HCT116 (cell line): Measurements from ENCODE around the gene PSMG1. TPM values are rescaled to one million over a fixed set of nuclear protein-coding genes. Genes with fewer than 3 reads are reported as not detected.
"Not testable (repeated sequence)": the region's sequence is repeated elsewhere in the genome, so short reads cannot be mapped to it uniquely, and the experiment has no call there.

Experiments used
- ATAC-seq: fragments of 200-7000 bp; cut with Tn5 transposase; 2 replicates; pipeline ENCODE4 v1.9.1; 2020; ENCODE audit warnings: mild to moderate bottlenecking, moderate library complexity
- BruUV-seq: library from RNA; stranded (reverse); fragments of 400-500 nt; replicated peaks from 2 replicates; lab custom pipeline; 2021; lab: Mats Ljungman, UMichigan
- CTCF ChIA-PET: fragments of 300-600 bp; sonication (Branson Sonifier 250); formaldehyde crosslinking; loops from one replicate; lab custom pipeline; 2021; ENCODE audit warnings: antibody characterized with exemption; lab: Charles Lee
- POLR2A ChIA-PET: fragments of 300-600, 350-600 bp; sonication (Branson Sonifier 250); formaldehyde crosslinking; loops from one replicate; lab custom pipeline; 2021; ENCODE audit warnings: antibody characterized with exemption; lab: Charles Lee
- RAD21 ChIA-PET, 2 experiments: fragments of 300-600 bp; sonication (Branson Sonifier 250); formaldehyde crosslinking; loops; one replicate each; lab custom pipeline; 2023; ENCODE audit warnings: low total read pairs in 2 of 2; ENCODE audit not compliant: uncharacterized antibody in 2 of 2, unreplicated experiment in 2 of 2, low non-redundant PET in 1 of 2; lab: Charles Lee
- DNase-seq: peaks from one replicate; pipeline ENCODE4 v3.0.0-alpha.2; 2010; ENCODE audit warnings: low read depth, low spot score
- H2AFZ ChIP-seq: fragments of 200-600 bp; shearing (Covaris generic), sonication (generic); 2 replicates; pipeline ENCODE4 v1.6.1; 2017; ENCODE audit warnings: low read depth, mixed run types, mixed read lengths, antibody characterized with exemption, low read length; ENCODE audit not compliant: poor library complexity, severe bottlenecking
- H3K27ac ChIP-seq: 2 replicates; pipeline ENCODE4 v1.5.1; 2012; ENCODE audit warnings: low read depth, low read length
- H3K27me3 ChIP-seq: fragments of 200-600 bp; sonication (generic); 2 replicates; pipeline ENCODE4 v1.6.1; 2016; ENCODE audit warnings: mixed run types, low read length, mixed read lengths; ENCODE audit not compliant: insufficient read depth
- H3K36me3 ChIP-seq, 2 experiments: fragments of 200-500 bp in 1 of 2; fragments of 200-600 bp in 1 of 2; sonication (Bioruptor generic) in 1 of 2; sonication (generic) in 1 of 2; 2 replicates each; pipeline versions ENCODE4 v1.5.1 to v1.6.1; 2014 to 2016; ENCODE audit warnings: low read length in 2 of 2, inconsistent platforms in 1 of 2, mixed read lengths in 1 of 2, mixed run types in 1 of 2; ENCODE audit not compliant: insufficient read depth in 2 of 2, control insufficient read depth in 1 of 2
- H3K4me1 ChIP-seq, 2 experiments: fragments of 200-600 bp in 1 of 2; sonication (generic) in 1 of 2; 2 replicates each; pipeline versions ENCODE4 v1.5.1 to v1.6.1; 2012 to 2017; ENCODE audit warnings: low read length in 2 of 2, inconsistent platforms in 1 of 2, mild to moderate bottlenecking in 1 of 2, mixed read lengths in 1 of 2, mixed run types in 1 of 2, moderate library complexity in 1 of 2; ENCODE audit not compliant: insufficient read depth in 2 of 2, control insufficient read depth in 1 of 2
- H3K4me2 ChIP-seq: fragments of 200-600 bp; sonication (generic); 2 replicates; pipeline ENCODE4 v1.6.1; 2017; ENCODE audit warnings: mixed run types, low read length, mixed read lengths
- H3K4me3 ChIP-seq, 2 experiments: fragments of 200-600 bp in 1 of 2; sonication (generic) in 1 of 2; replicated peaks in 1 of 2; 2 replicates each; pipeline ENCODE4 v1.5.1; 2011 to 2016; ENCODE audit warnings: low read length in 2 of 2, control low read depth in 1 of 2, low read depth in 1 of 2, mild to moderate bottlenecking in 1 of 2, mixed read lengths in 1 of 2, mixed run types in 1 of 2
- H3K79me2 ChIP-seq: fragments of 200-600 bp; sonication (generic); 2 replicates; pipeline ENCODE4 v1.6.1; 2017; ENCODE audit warnings: mild to moderate bottlenecking, mixed run types, low read length, moderate library complexity, mixed read lengths; ENCODE audit not compliant: insufficient read depth
- H3K9ac ChIP-seq: fragments of 200-600 bp; sonication (generic); 2 replicates; pipeline ENCODE4 v1.6.1; 2016; ENCODE audit warnings: low read length, mixed read lengths
- H3K9me2 ChIP-seq: fragments of 200-600 bp; sonication (generic), shearing (Covaris generic); 2 replicates; pipeline ENCODE4 v1.6.1; 2017; ENCODE audit warnings: mixed run types, mild to moderate bottlenecking, moderate library complexity; ENCODE audit not compliant: insufficient read depth
- H3K9me3 ChIP-seq, 2 experiments: fragments of 200-500 bp in 1 of 2; fragments of 200-600 bp in 1 of 2; sonication (Bioruptor generic) in 1 of 2; sonication (generic) in 1 of 2; 2 replicates each; pipeline ENCODE4 v1.6.1; 2014 to 2017; ENCODE audit warnings: low read length in 2 of 2, mixed read lengths in 2 of 2, inconsistent platforms in 1 of 2, low read depth in 1 of 2, mild to moderate bottlenecking in 1 of 2, mixed run types in 1 of 2, moderate library complexity in 1 of 2; ENCODE audit not compliant: control insufficient read depth in 1 of 2, insufficient read depth in 1 of 2
- H4K20me1 ChIP-seq: fragments of 200-600 bp; sonication (generic), shearing (Covaris generic); 2 replicates; pipeline ENCODE4 v1.6.1; 2017; ENCODE audit warnings: mixed run types, mild to moderate bottlenecking, moderate library complexity; ENCODE audit not compliant: insufficient read depth
- CBX3 ChIP-seq: IDR thresholded peaks from 2 replicates; pipeline ENCODE4 v1.6.1; 2012; ENCODE audit warnings: low read depth
- CEBPB ChIP-seq: IDR thresholded peaks from 2 replicates; pipeline ENCODE4 v1.6.1; 2012; ENCODE audit warnings: low read depth
- EGR1 ChIP-seq: IDR thresholded peaks from 2 replicates; pipeline ENCODE4 v1.6.1; 2012; ENCODE audit warnings: low read depth
- ELF1 ChIP-seq: IDR thresholded peaks from 2 replicates; pipeline ENCODE4 v1.6.1; 2012; ENCODE audit warnings: low read depth, borderline replicate concordance
- EZH2 ChIP-seq: fragments of 200-600 bp; sonication (generic); IDR thresholded peaks from 2 replicates; pipeline ENCODE4 v1.6.1; 2017; ENCODE audit warnings: antibody characterized with exemption, mixed run types
- EZH2phosphoT487 ChIP-seq: fragments of 200-600 bp; IDR thresholded peaks from 2 replicates; pipeline ENCODE4 v1.6.1; 2018; ENCODE audit warnings: antibody characterized with exemption, borderline replicate concordance
- FOSL1 ChIP-seq: IDR thresholded peaks from 2 replicates; pipeline ENCODE4 v1.6.1; 2012; ENCODE audit warnings: low read depth
- JUND ChIP-seq: IDR thresholded peaks from 2 replicates; pipeline ENCODE4 v1.6.1; 2012
- POLR2A ChIP-seq: IDR thresholded peaks from 2 replicates; pipeline ENCODE4 v1.7.0; 2011; ENCODE audit warnings: borderline replicate concordance; ENCODE audit not compliant: insufficient read depth, insufficient read length; ENCODE audit errors: extremely low read depth
- POLR2AphosphoS5 ChIP-seq: IDR thresholded peaks from 2 replicates; pipeline ENCODE4 v1.6.1; 2011; ENCODE audit warnings: mild to moderate bottlenecking, low read depth, low read length, moderate library complexity
- RAD21 ChIP-seq: IDR thresholded peaks from 2 replicates; pipeline ENCODE4 v1.6.1; 2012; ENCODE audit warnings: low read depth, mild to moderate bottlenecking
- SIN3A ChIP-seq: IDR thresholded peaks from 2 replicates; pipeline ENCODE4 v1.6.1; 2012; ENCODE audit warnings: low read depth
- SRF ChIP-seq: IDR thresholded peaks from 2 replicates; pipeline ENCODE4 v1.6.1; 2012; ENCODE audit warnings: low read depth
- TCF7L2 ChIP-seq: IDR thresholded peaks from 2 replicates; pipeline ENCODE4 v1.7.0; 2011; ENCODE audit warnings: borderline replicate concordance, inconsistent platforms; ENCODE audit not compliant: insufficient read depth, insufficient read length; ENCODE audit errors: extremely low read depth
- YY1 ChIP-seq: IDR thresholded peaks from 2 replicates; pipeline ENCODE4 v1.6.1; 2011; ENCODE audit warnings: low read length, low read depth, moderate library complexity, mild to moderate bottlenecking; ENCODE audit not compliant: insufficient replicate concordance; ENCODE audit errors: extremely low read depth
- ZFX ChIP-seq: fragments of 450-650 bp; IDR thresholded peaks from 2 replicates; pipeline ENCODE4 v1.6.1; 2017
- intact Hi-C: fragments of 100-400 bp; cut with micrococcal nuclease; formaldehyde crosslinking; loops from 2 replicates; pipeline ENCODE4 v1.10.0; 2022
- total RNA-seq: library from RNA; stranded (reverse); gene quantifications from one replicate; pipeline ENCODE4 v1.2.1, GENCODE V29; 2021; ENCODE audit not compliant: unreplicated experiment
- TF ChIP-seq, protein P1 (sequence below): IDR thresholded peaks from 2 replicates; pipeline ENCODE4 v1.6.1; 2012

Gene PSMG1
- total RNA-seq, 1 experiment from 2014 or later = 83.7 TPM

DNA sequence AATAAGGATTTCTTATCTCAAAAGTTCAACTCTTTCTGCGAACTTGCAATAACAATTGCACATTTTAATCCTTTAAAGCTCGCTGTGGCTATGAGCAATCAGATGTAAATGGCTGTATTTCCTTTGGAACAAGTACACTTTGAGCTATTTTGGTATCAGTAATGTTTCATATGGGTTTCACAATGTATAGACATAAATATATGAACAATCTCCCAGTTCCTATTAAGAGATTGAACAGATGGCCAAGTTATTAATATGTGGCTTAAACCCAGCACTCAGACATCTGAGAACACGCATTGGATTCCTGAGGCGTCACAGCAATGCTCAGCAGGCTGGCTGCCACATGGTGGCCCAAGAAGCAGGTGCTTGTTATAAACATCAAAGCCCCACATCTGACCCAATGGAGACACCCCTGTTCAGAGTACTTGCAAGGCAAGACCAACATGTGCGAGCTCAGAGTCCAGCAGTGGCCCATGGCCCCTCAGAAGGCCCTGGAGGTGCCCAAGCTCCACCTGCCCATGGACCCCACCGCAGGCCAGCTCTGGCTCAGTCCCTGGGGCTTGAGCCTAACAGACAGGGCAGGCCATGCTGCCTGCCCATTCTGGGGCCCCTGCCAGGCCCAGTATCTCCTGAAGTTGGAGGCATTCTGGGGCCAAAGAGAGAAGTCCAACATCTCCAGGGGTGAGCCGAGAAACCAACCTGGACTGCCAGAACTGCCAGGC, 23.7 kb downstream of the PSMG1 start (continued):
- TF ChIP-seq CEBPB (no peak), POLR2A (no peak), POLR2AphosphoS5 (no peak)
- TF ChIP-seq, all 23 proteins: peak for 0

DNA sequence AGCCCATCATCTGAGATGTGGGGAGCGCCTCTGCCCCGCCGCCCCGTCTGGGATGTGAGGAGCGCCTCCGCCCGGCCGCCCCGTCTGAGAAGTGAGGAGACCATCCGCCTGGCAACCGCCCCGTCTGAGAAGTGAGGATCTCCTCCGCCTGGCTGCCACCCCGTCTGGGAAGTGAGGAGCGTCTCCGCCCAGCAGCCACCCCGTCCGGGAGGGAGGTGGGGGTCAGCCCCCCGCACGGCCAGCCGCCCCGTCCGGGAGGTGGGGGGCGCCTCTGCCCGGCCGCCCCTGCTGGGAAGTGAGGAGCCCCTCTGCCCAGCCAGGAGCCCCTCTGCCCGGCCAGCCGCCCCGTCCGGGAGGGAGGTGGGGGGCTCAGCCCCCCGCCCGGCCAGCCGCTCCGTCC, 26.0 kb downstream of the PSMG1 start:
- H3K4me1 ChIP-seq, H2AFZ ChIP-seq, H3K79me2 ChIP-seq, H3K27ac ChIP-seq, H3K9me3 ChIP-seq, H3K4me2 ChIP-seq, H3K27me3 ChIP-seq, CTCF ChIA-PET, RAD21 ChIA-PET, POLR2A ChIA-PET, intact Hi-C loops, ATAC-seq, H3K4me3 ChIP-seq, BruUV-seq, H3K9ac ChIP-seq, H3K36me3 ChIP-seq, H3K9me2 ChIP-seq, DNase-seq, H4K20me1 ChIP-seq: not testable (repeated sequence)

DNA sequence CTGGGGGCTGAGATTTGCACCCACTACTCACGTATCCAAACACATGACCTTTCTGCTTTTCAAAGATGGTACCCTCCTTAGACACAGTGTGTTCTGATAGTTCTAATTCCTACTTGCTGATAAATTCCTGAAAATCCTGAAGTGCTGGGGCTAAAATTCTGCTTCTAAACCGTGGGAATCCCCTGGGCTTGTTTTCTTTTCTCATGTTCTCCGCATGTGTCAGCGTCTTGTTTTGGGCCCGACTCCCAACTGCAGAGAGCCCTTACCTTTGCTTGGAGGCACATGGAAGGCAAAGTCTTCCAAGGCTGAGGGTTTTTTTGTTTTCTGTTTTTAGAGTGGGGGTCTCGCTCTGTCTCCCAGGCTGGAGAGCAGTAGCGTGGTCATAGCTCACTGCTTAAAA, 27.2 kb downstream of the PSMG1 start:
- RAD21 ChIA-PET = no interaction called here

More for the DNA sequence above, 27.2 kb downstream of the PSMG1 start:
- TF ChIP-seq JUND = no peak
- no peak for TF ChIP-seq CEBPB
- no peak for TF ChIP-seq TCF7L2
- no peak for TF ChIP-seq CBX3
- TF ChIP-seq SRF = no peak
- TF ChIP-seq EZH2phosphoT487 = no peak
- TF ChIP-seq, protein P1, sequence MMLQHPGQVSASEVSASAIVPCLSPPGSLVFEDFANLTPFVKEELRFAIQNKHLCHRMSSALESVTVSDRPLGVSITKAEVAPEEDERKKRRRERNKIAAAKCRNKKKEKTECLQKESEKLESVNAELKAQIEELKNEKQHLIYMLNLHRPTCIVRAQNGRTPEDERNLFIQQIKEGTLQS = no peak
- TF ChIP-seq EGR1 = no peak
- no peak for TF ChIP-seq FOSL1
- no peak for TF ChIP-seq ELF1
- no peak for TF ChIP-seq ZFX
- no peak for TF ChIP-seq YY1
- no peak for TF ChIP-seq RAD21
- TF ChIP-seq SIN3A = no peak
- TF ChIP-seq EZH2 = no peak
- no peak for TF ChIP-seq POLR2AphosphoS5
- H2AFZ ChIP-seq = no peak overlapping the region
- H3K4me1 ChIP-seq = peaks cover 0 to 5% of the 10 kb centered on the region in 2 experiments; a peak in 1 of 4 replicates
- H3K9ac ChIP-seq = no peak overlapping the region
- ChIA-PET POLR2A (no interaction called here), CTCF (no interaction called here)
- no peak for DNase-seq
- H4K20me1 ChIP-seq = no peaks in the 10 kb centered on the region
- no peak overlapping the region for H3K27ac ChIP-seq
- H3K36me3 ChIP-seq = no peaks in the 10 kb centered on the region
- ATAC-seq = no peak
- intact Hi-C loops = no loop called here
- H3K4me3 ChIP-seq = no peak overlapping the region
- H3K9me3 ChIP-seq = no peaks in the 10 kb centered on the region
- H3K4me2 ChIP-seq = no peak overlapping the region
- H3K27me3 ChIP-seq = no peaks in the 10 kb centered on the region
- no peaks in the 10 kb centered on the region for H3K79me2 ChIP-seq
- no peaks in the 10 kb centered on the region for H3K9me2 ChIP-seq
- no TSS peak for BruUV-seq
